GM12872 (cell line): Measurements from ENCODE around the gene SPTLC1.

Experiments
- CTCF ChIP-seq: IDR thresholded peaks from 3 replicates; pipeline ENCODE4 v1.5.1; 2011; ENCODE audit warnings: low read depth, mild to moderate bottlenecking, low read length, moderate library complexity; ENCODE audit not compliant: insufficient read depth

Gene SPTLC1

GRCh38 chr9:92155221-92155620 lies 40.0 kb upstream of the SPTLC1 start:
- TF ChIP-seq CTCF = no peak

GRCh38 chr9:92151691-92152393 lies 36.6 kb upstream of the SPTLC1 start:
- TF ChIP-seq CTCF = no peak

GRCh38 chr9:92147852-92148180 lies 32.6 kb upstream of the SPTLC1 start:
- no peak for TF ChIP-seq CTCF

GRCh38 chr9:92147030-92147851 lies 32.0 kb upstream of the SPTLC1 start:
- TF ChIP-seq CTCF = no peak

- TF ChIP-seq CTCF = no peak
These were observed 31.4 kb upstream of the SPTLC1 start for GRCh38 chr9:92146610-92147009.

- TF ChIP-seq CTCF = no peak
These were observed 27.1 kb upstream of the SPTLC1 start for GRCh38 chr9:92142329-92142728.

GRCh38 chr9:92141144-92142129 lies 26.2 kb upstream of the SPTLC1 start:
- no peak for TF ChIP-seq CTCF
